H9 (cell line): ENCODE data around the gene SERPINE1. TPM values are rescaled to one million over a fixed set of nuclear protein-coding genes. Genes with fewer than 3 reads are reported as not detected.

Experiments used
- DNase-seq: peaks from one replicate; pipeline ENCODE4 v3.0.0-alpha.2; 2017
- H2AFZ ChIP-seq: one replicate; pipeline ENCODE4 v1.6.1; 2013; ENCODE audit warnings: mild to moderate bottlenecking, low read length, control low read depth, moderate library complexity
- H2AK5ac ChIP-seq: 2 replicates; pipeline ENCODE4 v1.6.1; 2013; ENCODE audit warnings: low read length, control low read depth, mixed read lengths; ENCODE audit not compliant: insufficient read length
- H2BK120ac ChIP-seq: one replicate; pipeline ENCODE4 v1.6.1; 2013; ENCODE audit warnings: low read depth, mild to moderate bottlenecking, low read length, control low read depth, inconsistent platforms; ENCODE audit not compliant: poor library complexity, severe bottlenecking
- H2BK12ac ChIP-seq: 2 replicates; pipeline ENCODE4 v1.6.1; 2013; ENCODE audit warnings: low read length, control low read depth, mixed read lengths, low read depth; ENCODE audit not compliant: insufficient read length
- H2BK15ac ChIP-seq: 2 replicates; pipeline ENCODE4 v1.6.1; 2013; ENCODE audit warnings: low read depth, low read length, control low read depth
- H2BK20ac ChIP-seq: one replicate; pipeline ENCODE4 v1.6.1; 2013; ENCODE audit warnings: low read depth, mild to moderate bottlenecking, low read length, control low read depth, inconsistent platforms; ENCODE audit not compliant: poor library complexity, severe bottlenecking
- H2BK5ac ChIP-seq: 2 replicates; pipeline ENCODE4 v1.6.1; 2013; ENCODE audit warnings: low read length, control low read depth, mixed read lengths; ENCODE audit not compliant: insufficient read length
- H3K14ac ChIP-seq: 2 replicates; pipeline ENCODE4 v1.6.1; 2013; ENCODE audit warnings: low read length, control low read depth; ENCODE audit not compliant: insufficient read depth
- H3K18ac ChIP-seq: 2 replicates; pipeline ENCODE4 v1.6.1; 2013; ENCODE audit warnings: low read depth, mild to moderate bottlenecking, mixed read lengths, low read length, control low read depth; ENCODE audit not compliant: insufficient read length
- H3K23ac ChIP-seq: 2 replicates; pipeline ENCODE4 v1.6.1; 2013; ENCODE audit warnings: low read length, control low read depth, mixed read lengths, low read depth; ENCODE audit not compliant: insufficient read length
- H3K23me2 ChIP-seq: 2 replicates; pipeline ENCODE4 v1.6.1; 2013; ENCODE audit warnings: low read depth, mild to moderate bottlenecking, mixed read lengths, low read length, control low read depth; ENCODE audit not compliant: insufficient read length, poor library complexity, severe bottlenecking
- H3K27ac ChIP-seq: 2 replicates; pipeline ENCODE4 v1.5.1; 2013; ENCODE audit warnings: low read length, control low read depth, mixed read lengths, low read depth; ENCODE audit not compliant: insufficient read length
- H3K27me3 ChIP-seq: 2 replicates; pipeline ENCODE4 v1.6.1; 2013; ENCODE audit warnings: low read length, control low read depth, inconsistent platforms; ENCODE audit not compliant: insufficient read depth
- H3K4ac ChIP-seq: 2 replicates; pipeline ENCODE4 v1.6.1; 2013; ENCODE audit warnings: low read depth, mild to moderate bottlenecking, control low read depth, inconsistent platforms, low read length, moderate library complexity
- H3K4me1 ChIP-seq: 2 replicates; pipeline ENCODE4 v1.6.1; 2013; ENCODE audit warnings: low read length, control low read depth, inconsistent platforms; ENCODE audit not compliant: insufficient read depth
- H3K4me2 ChIP-seq: 2 replicates; pipeline ENCODE4 v1.6.1; 2013; ENCODE audit warnings: low read length, control low read depth, mixed read lengths; ENCODE audit not compliant: insufficient read length, insufficient read depth
- H3K56ac ChIP-seq: 2 replicates; pipeline ENCODE4 v1.6.1; 2013; ENCODE audit warnings: low read depth, mild to moderate bottlenecking, mixed read lengths, low read length, control low read depth; ENCODE audit not compliant: insufficient read length
- H3K79me1 ChIP-seq: 2 replicates; pipeline ENCODE4 v1.6.1; 2013; ENCODE audit warnings: low read depth, mild to moderate bottlenecking, moderate library complexity, low read length, control low read depth, inconsistent platforms; ENCODE audit not compliant: insufficient read depth, poor library complexity, severe bottlenecking
- H3K79me2 ChIP-seq: 2 replicates; pipeline ENCODE4 v1.6.1; 2013; ENCODE audit warnings: low read length, control low read depth, inconsistent platforms; ENCODE audit not compliant: insufficient read depth
- H3K9ac ChIP-seq: 2 replicates; pipeline ENCODE4 v1.6.1; 2013; ENCODE audit warnings: low read length, control low read depth, mixed read lengths; ENCODE audit not compliant: insufficient read length; ENCODE audit errors: extremely low read depth
- H3K9me3 ChIP-seq: one replicate; pipeline ENCODE4 v1.6.1; 2013; ENCODE audit warnings: low read depth, low read length, inconsistent platforms; ENCODE audit not compliant: control insufficient read depth
- H3T11ph ChIP-seq: one replicate; pipeline ENCODE4 v1.6.1; 2013; ENCODE audit warnings: mild to moderate bottlenecking, low read length, control low read depth, inconsistent platforms
- H4K20me1 ChIP-seq: one replicate; pipeline ENCODE4 v1.6.1; 2013; ENCODE audit not compliant: control insufficient read depth, insufficient read length, insufficient read depth
- H4K5ac ChIP-seq: 2 replicates; pipeline ENCODE4 v1.6.1; 2013; ENCODE audit warnings: low read depth, mild to moderate bottlenecking, mixed read lengths, low read length, control low read depth; ENCODE audit not compliant: insufficient read length
- H4K8ac ChIP-seq: replicated peaks from 2 replicates; pipeline ENCODE4 v1.6.1; 2013; ENCODE audit warnings: low read length, control low read depth, mixed read lengths, low read depth; ENCODE audit not compliant: insufficient read length
- H4K91ac ChIP-seq: 2 replicates; pipeline ENCODE4 v1.6.1; 2013; ENCODE audit warnings: low read depth, mild to moderate bottlenecking, moderate library complexity, mixed read lengths, low read length, control low read depth; ENCODE audit not compliant: insufficient read length
- H3K27ac Mint-ChIP-seq, 3 experiments: 2 replicates in 2 of 3; 3 replicates in 1 of 3; pipeline ENCODE4 v1.8.0; 2020 to 2021; ENCODE audit warnings: mixed read lengths in 3 of 3, mild to moderate bottlenecking in 1 of 3, moderate library complexity in 1 of 3
- H3K27me3 Mint-ChIP-seq: 2 replicates; pipeline ENCODE4 v1.8.0; 2021; ENCODE audit warnings: low read depth, mild to moderate bottlenecking, moderate library complexity, mixed read lengths
- H3K36me3 Mint-ChIP-seq, 3 experiments: 2 replicates in 2 of 3; 3 replicates in 1 of 3; pipeline ENCODE4 v1.8.0; 2020 to 2021; ENCODE audit warnings: low read depth in 3 of 3, mixed read lengths in 3 of 3; ENCODE audit not compliant: insufficient read depth in 1 of 3
- H3K4me1 Mint-ChIP-seq, 2 experiments: 2 replicates each; pipeline ENCODE4 v1.8.0; 2020; ENCODE audit warnings: mixed read lengths in 2 of 2
- H3K4me3 Mint-ChIP-seq, 2 experiments: 2 replicates in 1 of 2; 3 replicates in 1 of 2; pipeline ENCODE4 v1.8.0; 2020 to 2021; ENCODE audit warnings: mild to moderate bottlenecking in 2 of 2, mixed read lengths in 2 of 2, moderate library complexity in 1 of 2
- H3K9me3 Mint-ChIP-seq, 2 experiments: 2 replicates in 1 of 2; 3 replicates in 1 of 2; pipeline ENCODE4 v1.8.0; 2020; ENCODE audit warnings: mild to moderate bottlenecking in 2 of 2, mixed read lengths in 2 of 2, moderate library complexity in 1 of 2
- CTCF ChIP-seq: fragments of 200-600 bp; sonication (generic); conservative IDR thresholded peaks from 3 replicates; pipeline ENCODE4 v1.8.0; 2021; ENCODE audit warnings: antibody characterized with exemption, mild to moderate bottlenecking
- WGBS: extraction: QIAGEN DNeasy Blood & Tissue Kit; methylation state at CpG from one replicate; pipeline ENCODE4 v1.1.7; 2013; ENCODE audit warnings: missing lambda C conversion rate, low lambda C conversion rate, mixed read lengths; ENCODE audit not compliant: insufficient read length; ENCODE audit errors: extremely low coverage; 5-methylcytosine and 5-hydroxymethylcytosine counted together
- total RNA-seq: library from RNA; stranded (reverse); gene quantifications from 2 replicates; pipeline ENCODE4 v1.2.1, GENCODE V29; 2021

Gene SERPINE1
- total RNA-seq, 1 experiment from 2014 or later: 11.5 TPM

GRCh38 chr7:101088858-101089529, 37.9 kb upstream of the SERPINE1 start:
- WGBS: no CpG with 5 or more reads among the region's 41 CpGs
- Mint-ChIP-seq H3K27ac (no peak overlapping the region; a peak in 1 of 7 replicates), H3K27me3 (peaks cover 2% of the 10 kb centered on the region; the same call in 1 of the 2 replicates), H3K4me1 (peaks cover 12 to 14% of the 10 kb centered on the region in 2 experiments), H3K4me3 (no peak overlapping the region), H3K36me3 (peaks cover 15 to 40% (median 23%) of the 10 kb centered on the region in 3 experiments; a peak in 6 of 7 replicates), H3K9me3 (peaks cover 9% of the 10 kb centered on the region in 2 experiments)
- no peak overlapping the region for H2BK15ac ChIP-seq
- H3K23ac ChIP-seq: no peak overlapping the region
- no peak overlapping the region for H3T11ph ChIP-seq
- no peaks in the 10 kb centered on the region for H3K27me3 ChIP-seq
- H3K4me1 ChIP-seq: peaks cover 4% of the 10 kb centered on the region; the same call in 1 of the 2 replicates
- H3K4me2 ChIP-seq: no peak overlapping the region
- no peaks in the 10 kb centered on the region for H3K9me3 ChIP-seq
- H2BK5ac ChIP-seq: no peak overlapping the region
- TF ChIP-seq CTCF: no peak
- H2AFZ ChIP-seq: no peak overlapping the region
- no peak overlapping the region for H2AK5ac ChIP-seq
- no peaks in the 10 kb centered on the region for H4K20me1 ChIP-seq
- peaks cover 3% of the 10 kb centered on the region for H3K79me1 ChIP-seq
- H2BK20ac ChIP-seq: no peak overlapping the region
- H3K14ac ChIP-seq: no peak overlapping the region
- peak overlapping the region; percentile 89 for H4K91ac ChIP-seq
- no peak overlapping the region for H2BK120ac ChIP-seq
- peaks cover 13% of the 10 kb centered on the region for H3K23me2 ChIP-seq
- no peak overlapping the region for H2BK12ac ChIP-seq
- H3K79me2 ChIP-seq: peaks cover 4% of the 10 kb centered on the region; the same call in 1 of the 2 replicates
- H4K5ac ChIP-seq: no peak overlapping the region
- H3K56ac ChIP-seq: no peak overlapping the region
- H3K9ac ChIP-seq: no peak overlapping the region
- H3K27ac ChIP-seq: no peak overlapping the region
- no peak overlapping the region for H3K4ac ChIP-seq
- no peak overlapping the region for H4K8ac ChIP-seq
- DNase-seq: no peak
- H3K18ac ChIP-seq: no peak overlapping the region
